ENCODE measurements around the gene DLGAP3.

Gene DLGAP3

DNA sequence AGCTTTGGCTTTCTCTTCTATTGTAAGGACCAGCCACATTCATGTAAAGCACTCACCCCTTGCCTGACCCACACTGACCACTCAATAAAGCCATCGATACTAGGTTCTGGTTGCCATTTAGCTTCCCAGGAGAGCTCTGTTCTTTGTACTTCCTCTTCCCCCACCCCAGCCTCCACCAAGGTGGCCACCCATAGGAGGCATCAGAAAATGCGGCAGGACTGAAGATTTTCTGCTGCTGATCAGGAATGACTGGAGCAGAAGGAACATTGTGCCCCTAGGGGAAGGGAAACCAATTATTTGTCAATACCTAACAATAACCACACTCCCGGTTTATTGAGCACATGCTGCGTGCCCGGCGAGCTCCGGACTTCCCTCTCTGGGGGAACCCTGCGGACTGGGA is 64.7 kb downstream of the DLGAP3 start:
- no peak for DNase-seq

DNA sequence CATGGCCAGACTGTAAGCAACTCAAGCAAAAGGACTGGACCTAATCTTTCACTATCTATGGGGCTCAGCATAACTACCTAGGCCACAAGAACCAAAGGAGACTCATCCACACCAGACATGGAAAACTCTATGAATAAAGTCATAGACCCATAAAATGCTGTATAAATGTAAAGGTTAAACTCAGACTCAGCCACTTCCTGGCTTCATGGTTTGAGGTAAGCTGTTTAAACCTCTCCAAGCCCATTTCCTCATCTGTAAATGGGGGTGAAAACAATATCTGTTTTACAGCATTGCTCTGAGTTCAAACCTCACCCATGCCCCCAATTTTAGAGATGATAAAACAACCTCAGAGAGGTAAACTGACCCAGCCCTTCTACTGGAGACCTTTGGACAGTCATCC is 65.9 kb downstream of the DLGAP3 start:
- DNase-seq: no peak

DNA sequence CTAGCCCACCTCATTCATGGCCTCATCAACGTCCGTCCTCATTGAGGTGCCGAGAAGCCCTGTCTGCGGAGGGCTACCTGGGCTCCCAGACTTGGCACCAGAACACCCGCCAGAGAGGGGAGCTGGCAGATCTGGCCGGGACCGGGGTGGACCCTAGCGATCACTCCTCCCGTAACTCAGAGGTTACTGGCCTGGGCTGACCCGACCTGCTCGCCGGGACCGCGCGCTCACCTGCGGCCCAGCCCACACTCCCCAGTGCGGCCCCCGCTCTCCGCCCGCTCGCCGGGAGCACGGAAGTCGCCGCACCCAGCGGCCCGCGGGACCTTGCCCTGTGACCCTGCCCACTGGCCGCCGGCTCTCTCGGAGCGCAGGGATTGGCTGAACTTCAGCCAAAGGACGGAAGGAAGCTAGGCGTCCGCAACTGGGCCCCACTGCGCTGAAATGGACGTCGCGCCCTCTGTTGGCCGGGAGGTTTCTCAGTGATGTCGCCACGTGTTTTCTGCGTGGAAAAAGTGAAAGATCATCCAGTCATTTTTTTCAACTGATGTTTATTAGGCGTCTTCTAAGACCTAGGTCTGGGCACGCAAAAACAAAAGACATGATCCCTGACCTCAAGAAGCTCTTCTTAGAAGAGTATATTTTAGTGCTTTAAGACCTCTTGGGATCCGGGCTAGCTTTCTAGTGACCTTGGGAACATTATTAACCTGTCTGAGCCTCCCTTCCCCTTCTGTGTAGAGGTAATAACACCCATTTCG is 69.8 kb downstream of the DLGAP3 start, which contains the start of gene SMIM12:
SMIM12 (minus strand) TSS at position 304 of the 755 bp plus-strand sequence. CDS start 3,772 bp downstream, outside the sequence.
- peak; percentile 78 for DNase-seq

DNA sequence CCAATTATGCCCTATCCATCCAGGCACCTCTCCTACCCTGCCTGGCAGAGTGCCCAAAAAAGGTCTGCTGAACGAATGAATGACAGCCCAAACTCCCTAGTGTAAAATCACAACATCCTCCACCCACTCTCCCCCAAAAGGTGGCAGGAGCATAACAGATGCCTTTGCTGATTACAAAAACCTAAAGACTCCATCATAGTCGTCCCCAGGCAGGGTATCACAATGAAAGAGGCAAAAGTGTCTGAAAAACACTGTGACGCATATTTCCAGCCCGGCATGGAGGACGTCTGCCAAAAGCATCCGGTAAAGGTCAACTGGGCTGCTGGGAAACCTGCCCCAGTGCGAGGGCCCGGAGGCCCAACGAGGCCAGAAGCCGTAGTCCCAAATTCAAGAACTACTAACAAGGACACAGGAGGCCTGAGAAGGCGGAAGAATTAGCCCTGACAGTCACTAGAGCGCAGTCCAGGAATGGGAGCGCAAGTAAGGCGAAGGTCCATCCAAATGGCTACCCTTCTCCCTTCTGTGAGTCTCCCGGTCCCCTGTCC is 70.5 kb downstream of the DLGAP3 start:
- DNase-seq: no peak

DNA sequence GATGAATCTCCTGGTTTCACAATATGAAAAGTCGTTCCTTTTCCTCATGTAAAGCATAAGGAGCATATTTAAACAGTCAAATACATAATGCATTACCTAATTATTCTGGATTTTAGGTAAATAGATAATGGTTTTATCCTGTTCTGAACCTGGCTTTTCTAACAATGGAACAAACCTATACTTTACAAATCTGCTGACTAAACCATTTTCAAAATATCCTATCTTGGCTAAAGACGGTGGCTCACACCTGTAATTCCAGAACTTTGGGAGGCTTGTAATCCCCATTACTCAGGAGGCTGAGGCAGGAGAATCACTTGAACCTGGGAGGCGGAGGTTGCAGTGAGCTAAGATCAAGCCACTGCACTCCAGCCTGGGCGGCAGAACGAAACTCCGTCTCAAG is 72.8 kb downstream of the DLGAP3 start:
- no peak for DNase-seq

DNA sequence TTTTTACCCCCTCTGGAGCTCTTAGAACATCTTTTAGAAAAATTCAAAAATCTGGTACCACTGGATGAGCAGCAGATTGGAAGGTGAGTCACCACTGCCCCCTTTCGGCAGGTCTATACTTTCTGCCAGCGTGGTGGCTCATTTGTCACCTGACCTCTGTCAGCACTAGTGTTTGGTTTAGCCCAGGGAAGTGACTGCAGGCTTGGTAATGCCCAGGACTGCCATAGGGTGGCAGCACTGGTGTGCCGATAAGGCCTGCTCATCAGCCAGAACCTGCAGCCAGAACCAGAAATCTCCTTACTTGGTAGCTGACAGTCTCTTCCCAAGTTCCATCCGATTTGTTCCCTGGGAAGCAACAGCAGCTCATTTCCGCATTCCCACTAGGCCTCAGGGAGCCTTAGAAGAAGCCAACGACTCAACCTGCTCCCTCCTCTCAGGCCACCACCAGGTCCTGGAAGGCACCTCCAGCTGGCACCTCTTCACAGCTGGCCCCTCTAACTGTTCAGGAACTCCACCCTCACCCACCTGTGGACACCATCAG is 76.7 kb downstream of the DLGAP3 start:
- DNase-seq: peak; percentile 88

DNA sequence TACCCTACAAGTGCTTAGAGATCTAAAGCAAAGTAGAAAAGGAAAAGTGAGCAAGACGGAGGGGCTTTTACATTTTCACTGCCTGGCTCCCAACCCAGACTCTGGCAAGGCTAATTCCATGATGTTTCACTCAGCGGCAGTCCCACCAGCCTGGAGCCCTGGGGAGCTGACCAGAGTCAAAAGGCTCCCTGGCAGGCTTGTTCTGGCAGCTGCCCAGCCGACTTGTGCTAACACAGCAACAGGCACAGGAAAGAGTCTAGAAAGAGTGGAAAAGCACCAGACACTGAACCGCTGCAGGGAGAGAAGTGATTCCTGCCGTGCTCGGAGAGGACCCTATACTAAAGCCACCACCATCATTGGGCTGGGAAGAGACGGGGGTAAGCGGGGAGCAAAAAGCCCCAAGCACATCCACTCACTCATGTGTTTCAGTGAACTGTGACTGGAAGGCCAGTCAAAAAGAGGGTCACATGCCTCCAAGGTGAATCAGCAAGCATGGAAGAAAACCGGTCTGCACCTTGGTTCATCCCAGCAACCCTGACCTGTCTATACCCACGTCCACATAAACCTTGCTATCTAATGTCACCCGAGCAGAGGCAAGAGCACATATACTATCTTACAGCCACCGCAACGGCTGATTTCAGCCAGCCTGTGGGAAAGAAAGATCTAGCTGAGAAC is 77.9 kb downstream of the DLGAP3 start:
- DNase-seq: no peak

DNA sequence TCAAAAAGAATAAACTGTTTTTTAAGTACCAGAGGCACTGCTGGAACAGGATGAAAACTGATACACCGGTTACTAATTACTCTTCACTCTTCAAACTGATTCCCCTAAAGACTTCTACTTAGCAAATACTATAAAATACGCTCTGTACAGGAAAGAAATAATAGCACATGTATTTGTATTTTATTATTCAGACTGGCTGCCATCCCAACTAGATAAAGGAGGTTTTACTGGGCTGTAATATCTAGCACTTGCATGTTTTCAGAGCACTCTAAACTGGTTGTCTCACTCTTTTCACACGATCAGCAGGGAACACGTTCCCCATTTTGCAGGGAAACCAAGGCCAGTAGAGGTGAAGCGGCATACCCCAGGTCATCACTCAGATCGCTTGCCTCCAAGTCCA is 79.1 kb downstream of the DLGAP3 start:
- DNase-seq: no peak

- DNase-seq: no peak
Measured at GRCh38 chr1:34847094-34847493, 82.4 kb downstream of the DLGAP3 start.

DNA sequence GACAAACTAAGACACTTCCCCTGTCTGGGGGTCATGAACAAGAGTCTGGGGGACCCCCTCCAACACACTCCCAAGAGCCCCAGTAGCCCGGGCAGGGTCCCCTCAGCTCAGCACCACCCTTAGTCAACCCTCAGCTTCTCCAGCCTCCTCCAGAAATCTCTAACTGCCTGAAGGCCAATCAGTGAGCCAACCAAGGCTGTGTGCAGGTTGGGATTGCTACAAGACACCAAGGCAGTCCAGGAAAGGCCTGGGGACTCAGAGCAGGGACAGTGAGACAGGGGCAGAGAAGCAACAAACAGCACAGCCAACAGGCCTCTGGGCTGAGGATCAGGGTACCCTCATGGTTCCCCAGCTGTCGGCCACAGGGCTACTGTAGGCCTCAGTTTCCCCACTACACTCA is 83.2 kb downstream of the DLGAP3 start:
- DNase-seq: no peak

- DNase-seq: no peak
Measured at GRCh38 chr1:34845131-34845901, 84.1 kb downstream of the DLGAP3 start.

DNA sequence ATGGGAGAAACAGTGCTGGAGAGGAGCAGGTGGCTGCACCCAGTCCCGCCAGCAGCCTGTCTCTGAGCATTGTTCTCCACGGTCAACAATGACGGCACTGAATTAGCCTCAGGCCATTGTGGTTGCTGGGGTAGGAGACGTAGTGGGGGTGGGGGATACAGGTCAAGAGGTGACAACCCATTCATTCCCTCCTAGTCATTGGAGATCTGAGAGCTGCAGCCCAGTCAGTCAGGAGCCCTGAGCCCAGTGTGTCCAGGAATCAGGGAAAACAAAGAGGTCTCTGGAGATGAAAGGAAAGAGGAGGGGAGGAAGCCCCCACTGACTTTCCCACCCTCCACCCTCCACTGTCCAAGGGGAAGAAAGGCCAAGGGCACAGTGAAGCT is 85.2 kb downstream of the DLGAP3 start:
- DNase-seq: no peak

DNA sequence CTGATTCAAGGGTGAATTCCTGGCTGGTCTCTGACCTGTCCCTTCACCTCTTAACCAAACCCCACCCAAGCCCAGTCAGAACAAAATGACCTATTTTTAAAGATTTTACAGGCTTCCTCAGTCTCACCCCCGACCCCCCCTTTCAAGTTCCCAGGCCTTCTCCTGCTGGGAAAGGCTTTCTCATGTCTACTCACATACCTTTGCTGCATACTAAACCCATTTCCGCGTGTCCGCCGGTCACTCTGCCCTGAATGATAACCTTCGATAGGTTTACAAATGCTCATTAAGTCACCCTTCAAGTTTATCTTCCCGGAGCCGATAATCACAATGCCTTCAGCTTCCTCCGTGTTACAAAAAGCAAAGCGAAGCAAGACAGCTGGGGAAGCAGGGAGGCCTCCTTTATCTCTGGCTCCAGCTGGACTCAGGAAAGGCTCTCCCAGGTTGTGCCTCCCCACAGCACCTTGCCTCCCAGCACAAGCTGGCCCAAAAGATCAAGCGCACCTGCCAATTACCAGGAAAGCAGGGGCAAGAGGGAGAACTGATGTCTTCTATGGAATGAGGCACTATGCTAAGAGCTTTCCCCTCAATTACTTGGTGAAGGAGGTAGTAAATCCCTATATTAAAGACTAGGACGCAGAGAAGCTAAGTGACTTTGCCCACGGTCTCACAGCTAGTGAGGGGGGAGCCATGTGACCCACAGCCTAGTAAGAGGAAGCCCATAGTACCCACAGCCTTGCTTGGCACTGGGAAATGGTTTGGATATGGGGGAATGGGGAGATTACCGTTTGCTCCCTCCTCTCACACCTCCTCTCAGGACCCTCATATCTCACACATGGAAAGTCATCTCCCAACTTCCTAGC is 85.8 kb downstream of the DLGAP3 start:
- no peak for DNase-seq

DNA sequence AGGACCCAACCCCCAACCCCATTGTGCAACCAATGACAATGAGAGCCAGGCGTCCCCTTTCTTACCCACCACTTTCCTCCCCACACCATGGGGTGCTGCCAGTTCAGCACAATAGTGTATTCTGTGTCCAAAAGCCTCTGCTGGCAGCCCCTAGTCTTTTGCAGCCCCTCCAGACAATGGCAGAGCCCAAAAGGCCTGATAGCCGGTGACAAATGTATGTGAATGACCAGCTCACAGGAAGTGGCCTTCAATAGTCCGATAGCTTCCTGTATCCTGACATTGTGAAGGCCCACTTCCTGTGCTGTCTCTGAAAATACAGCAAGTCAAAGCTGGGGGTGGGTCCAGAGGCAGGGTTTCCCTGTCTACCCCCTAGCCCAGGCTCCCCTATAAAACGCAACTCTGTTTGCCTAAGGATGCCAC is 86.5 kb downstream of the DLGAP3 start:
- DNase-seq: no peak

- DNase-seq: no peak
Measured at GRCh38 chr1:34842073-34842472, 87.4 kb downstream of the DLGAP3 start.

GRCh38 chr1:34840426-34840825 is 89.0 kb downstream of the DLGAP3 start:
- DNase-seq: no peak

DNA sequence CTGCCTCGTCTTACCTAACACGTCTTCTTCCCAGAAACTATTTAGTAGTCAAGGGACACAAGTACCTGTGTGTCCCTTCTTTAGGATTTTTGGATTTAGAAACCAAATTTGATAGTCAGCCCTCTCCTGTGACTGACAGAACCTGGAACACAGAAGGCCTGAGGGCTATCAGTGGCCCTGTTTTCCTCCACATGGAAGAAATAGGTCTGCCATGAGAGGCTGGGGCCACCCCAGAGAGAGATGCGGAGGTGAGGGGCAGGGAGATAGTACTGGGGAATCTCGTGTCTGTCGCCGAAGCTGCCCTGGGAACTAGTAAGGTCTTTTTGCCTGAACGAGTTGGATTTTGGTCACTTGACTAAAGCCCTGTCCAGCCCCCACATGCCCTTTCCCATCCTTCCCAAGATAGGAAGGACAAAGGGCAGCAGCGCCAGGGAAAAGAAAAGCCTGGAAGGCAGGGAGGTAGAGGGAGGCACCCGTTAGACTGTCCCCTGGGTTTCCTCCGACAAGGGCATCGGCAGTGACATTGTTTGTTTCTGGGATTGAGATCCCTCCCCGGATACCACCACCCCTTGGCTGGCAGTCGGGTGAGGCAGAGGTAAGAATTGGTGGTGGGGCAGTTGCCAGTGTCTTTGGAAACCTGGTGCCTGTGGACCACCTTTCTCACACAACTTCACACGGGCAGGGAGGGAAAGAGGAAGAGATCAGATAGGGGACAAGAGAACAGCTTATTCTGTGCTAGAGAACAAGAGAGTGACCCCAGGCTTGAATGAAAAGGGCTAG is 89.7 kb downstream of the DLGAP3 start:
- DNase-seq: no peak

- no peak for DNase-seq
Measured at GRCh38 chr1:34833711-34834110, 95.7 kb downstream of the DLGAP3 start.

GRCh38 chr1:34831721-34832246 is 97.7 kb downstream of the DLGAP3 start:
- DNase-seq: no peak

GRCh38 chr1:34829250-34829649 is 100.2 kb downstream of the DLGAP3 start:
- no peak for DNase-seq

- no peak for DNase-seq
Measured at GRCh38 chr1:34828611-34829010, 100.8 kb downstream of the DLGAP3 start.

All from DMS 273 treated with DMSO at 0.1 percent for 48 hours (cell line).